Stimulated activated CD4-positive, alpha-beta T cell treated with anti-CD3 and anti-CD28 coated beads, Interleukin-15, amount 100 ng/mL, for 48 hours (primary cell): ENCODE measurements around the gene SGF29.
"Not testable (repeated sequence)": the region's sequence is repeated elsewhere in the genome, so short reads cannot be mapped to it uniquely, and the experiment has no call there.

Experiments used
- DNase-seq, 2 donors: peaks; one replicate each; pipeline ENCODE4 v3.0.0-alpha.2; 2020; ENCODE audit warnings: low read depth in 2 of 2

The SGF29 gene

DNA sequence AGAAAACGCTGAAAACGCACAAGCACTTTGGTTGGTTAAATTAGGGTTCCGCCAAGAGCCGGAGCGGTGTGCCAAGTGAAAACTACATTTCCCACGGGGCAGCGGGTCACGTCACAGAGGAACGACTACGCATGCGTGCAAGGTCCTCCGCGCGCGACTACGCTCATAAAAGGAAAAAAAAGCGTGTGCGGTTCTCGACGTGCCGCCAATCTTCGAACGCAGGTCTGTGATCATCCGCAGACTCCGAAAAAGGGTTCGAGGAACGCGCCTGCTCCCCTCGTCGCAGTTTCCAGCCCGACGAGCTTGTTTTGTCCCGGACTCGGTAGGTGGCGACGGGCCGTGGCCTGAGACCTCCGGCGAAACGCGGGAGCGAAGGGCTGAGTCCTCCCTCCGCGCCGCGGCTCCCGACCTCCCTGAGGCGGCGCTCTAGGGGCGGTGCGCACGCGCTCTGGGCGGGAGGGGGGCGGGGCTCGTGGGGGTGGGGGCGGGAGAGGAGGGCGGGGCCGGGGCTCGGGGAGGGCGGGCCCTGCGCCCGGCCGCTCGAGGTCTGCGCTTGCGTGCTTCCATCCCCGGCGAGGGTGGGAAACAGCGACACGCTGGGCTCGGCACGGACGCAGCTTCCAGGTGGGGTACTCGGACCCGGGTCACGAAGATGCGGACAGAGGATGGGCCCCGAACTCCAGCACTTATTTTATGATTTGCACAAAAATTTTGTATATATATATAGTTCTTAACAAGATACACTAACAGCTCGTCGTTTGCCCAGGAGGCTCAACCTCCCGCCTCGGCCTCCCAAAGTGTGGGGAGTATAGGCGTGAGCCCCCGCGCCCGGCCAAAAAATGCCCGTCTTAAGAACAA, at the start of gene SGF29:
TSS of gene SGF29 (plus strand) at position 145 of the 858 bp plus-strand sequence. CDS start 27,150 bp downstream, outside the sequence.
- peak; percentile 88 to 89 for DNase-seq

DNA sequence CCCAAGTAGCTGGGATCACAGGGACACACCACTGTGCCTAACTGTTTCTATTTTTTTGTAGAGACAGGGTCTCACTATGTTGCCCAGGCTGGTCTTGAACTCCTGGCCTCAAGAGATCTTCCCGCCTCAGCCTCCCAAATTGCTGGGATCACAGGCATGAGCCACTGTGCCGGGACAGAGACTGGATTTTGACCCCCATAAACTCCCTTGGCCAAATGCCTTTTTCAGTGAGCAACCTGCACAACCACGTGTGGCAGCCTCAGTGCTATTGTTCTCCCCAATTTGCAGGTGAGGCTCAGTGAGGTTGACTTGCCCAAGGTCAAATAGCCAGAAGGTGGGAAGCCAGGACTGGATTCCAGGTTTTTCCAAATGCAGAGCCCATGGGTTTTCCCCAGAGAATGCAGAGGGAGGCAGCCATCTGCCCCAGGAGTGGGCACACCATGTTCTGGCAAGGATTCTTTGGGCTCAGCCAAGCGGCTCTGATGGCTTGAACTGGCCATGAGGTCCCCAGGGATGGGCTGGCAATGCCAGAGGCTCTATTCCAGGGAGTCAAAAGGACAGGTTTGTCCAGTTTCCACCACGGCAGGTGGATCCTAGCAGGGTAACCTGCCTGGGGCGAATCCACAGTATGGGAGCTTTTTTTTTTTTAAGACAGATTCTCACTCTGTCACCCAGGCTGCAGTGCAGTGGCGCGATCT, 48.9 kb upstream of the SGF29 start:
- DNase-seq, result no peak

DNA sequence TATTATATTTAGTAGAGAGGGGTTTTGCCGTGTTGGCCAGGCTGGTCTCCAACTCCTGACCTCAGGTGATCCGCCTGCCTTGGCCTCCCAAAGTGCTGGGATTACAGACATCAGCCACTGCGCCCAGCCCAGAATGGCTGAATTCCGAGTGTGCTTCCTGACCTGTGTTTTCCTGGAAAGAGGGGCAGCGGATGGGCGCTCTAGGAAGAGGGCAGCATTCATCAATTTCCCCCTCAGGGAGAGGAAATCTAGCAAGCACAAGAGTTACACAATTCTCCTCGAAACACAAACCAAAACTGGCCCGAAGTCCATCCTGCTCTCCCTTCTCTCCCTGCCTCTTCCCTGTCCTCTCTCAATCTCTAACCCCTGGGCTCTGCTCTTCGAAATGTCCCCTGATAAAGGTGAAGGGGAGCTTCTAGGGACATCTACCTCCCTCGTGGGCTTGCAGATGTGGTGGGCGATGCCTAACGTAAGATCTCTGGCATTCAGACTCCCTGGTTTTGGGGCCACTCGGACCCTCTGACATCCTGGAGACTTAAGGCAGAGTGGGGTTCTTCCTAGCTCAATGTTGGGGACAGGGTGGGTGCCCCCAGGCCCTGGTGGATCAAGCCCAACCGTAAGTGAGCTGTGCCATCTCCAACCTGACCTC, 48.1 kb upstream of the SGF29 start:
- no peak for DNase-seq

DNA sequence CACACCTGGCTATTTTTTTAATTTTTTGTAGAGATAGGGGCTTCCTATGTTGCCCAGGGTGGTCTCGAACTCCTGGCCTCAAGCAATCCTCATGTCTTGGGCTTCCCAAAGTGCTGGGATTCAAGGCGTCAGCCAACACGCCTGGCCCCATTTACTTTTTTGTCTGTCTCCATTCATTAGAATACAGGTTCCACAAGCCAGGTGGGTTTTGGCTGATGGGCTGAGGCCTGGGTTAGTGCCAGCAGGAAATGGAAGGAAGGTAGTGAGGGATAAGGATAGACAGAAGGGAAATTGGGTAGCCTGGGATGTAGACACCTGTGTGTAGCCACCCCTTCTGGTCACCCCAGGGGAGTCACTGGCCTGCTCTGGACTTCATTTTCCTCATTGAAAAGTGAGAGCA, 42.7 kb upstream of the SGF29 start:
- DNase-seq, result no peak

- DNase-seq, result no peak
Observed at GRCh38 chr16:28511801-28512789, 41.6 kb upstream of the SGF29 start.

- no peak for DNase-seq
Observed at GRCh38 chr16:28513484-28514181, 40.1 kb upstream of the SGF29 start.

DNA sequence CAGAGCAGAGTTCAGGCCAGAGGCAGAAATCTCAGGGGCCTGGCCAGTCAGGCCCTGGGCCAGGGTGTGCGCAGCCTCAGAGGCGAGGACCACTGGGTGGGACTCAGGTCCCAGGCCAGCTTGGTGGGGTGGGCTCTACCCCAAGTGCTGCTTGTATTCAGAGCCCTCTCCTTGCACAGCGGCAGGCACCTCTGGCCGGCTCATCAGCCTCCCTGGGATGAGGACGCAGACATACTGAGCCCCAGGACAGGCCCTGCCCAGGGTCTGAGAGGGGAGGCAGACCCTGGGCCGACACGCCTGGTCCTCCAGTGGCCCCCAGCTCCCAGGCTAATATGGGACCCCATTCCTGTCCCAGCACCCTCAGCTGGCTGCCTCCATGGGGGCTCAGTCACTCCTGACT, 39.5 kb upstream of the SGF29 start:
- no peak for DNase-seq

DNA sequence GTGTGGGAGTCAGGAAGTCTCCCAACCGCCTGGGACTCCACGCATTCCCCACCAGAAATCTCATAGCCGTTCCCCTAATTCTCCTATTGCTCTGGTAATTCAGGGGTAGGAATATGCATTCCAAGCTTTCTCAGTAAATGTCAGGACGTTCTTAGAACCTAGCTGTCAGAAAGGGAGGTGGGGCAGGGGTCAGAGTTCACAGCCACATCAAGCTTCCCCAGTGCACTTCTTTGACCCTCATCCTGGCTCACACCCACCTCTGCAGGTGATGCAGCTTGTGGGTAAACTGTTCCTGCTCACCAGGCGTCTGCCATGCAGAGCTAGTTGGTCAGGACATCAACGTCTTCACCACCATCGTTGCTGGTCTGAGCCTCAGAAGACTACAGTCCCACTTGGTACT, 33.0 kb upstream of the SGF29 start:
- DNase-seq, result no peak

GRCh38 chr16:28521436-28521835, 32.3 kb upstream of the SGF29 start:
- DNase-seq, result no peak

DNA sequence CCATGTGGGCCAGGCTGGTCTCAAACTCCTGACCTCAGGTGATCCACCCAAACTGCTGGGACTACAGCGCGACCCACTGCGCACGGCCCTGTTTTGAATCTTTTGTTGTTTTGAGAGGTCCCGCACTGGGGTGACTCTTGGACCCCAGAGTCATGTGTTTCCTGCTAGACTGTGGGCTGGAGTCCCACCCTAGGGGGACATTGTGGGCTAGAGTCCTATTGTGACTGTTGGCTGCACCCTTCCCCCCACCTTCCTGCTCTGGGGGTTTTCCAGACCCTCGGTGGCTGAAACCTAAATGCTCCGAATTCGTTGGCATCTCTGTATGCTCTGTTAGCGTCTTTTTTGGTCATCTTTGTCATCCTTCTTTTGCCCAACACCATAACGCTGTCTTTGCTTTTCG, 30.9 kb upstream of the SGF29 start:
- no peak for DNase-seq

DNA sequence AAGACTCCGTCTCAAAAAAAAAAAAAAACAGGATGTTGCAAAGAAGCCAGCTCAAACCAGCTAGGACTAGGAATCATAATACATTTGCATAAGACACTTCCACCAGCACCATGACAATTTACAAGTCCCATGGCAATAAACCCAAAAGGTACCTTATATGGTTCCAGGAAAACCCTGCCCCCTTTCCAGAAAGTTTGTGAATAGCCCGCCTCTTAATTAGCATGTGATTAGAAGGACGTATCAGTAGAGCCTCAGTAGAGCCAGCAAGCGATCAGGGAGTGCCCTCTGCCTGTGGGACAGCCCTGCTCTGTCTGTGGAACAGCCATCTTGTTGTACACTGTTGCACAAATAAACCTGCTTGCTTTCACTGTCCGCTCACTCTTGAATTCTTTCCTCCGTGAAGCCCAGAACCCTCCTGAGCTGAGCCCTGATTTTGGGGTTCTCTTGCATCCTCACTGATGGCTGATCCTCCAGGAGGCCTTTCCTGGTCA, 29.0 kb upstream of the SGF29 start:
- DNase-seq, result no peak

DNA sequence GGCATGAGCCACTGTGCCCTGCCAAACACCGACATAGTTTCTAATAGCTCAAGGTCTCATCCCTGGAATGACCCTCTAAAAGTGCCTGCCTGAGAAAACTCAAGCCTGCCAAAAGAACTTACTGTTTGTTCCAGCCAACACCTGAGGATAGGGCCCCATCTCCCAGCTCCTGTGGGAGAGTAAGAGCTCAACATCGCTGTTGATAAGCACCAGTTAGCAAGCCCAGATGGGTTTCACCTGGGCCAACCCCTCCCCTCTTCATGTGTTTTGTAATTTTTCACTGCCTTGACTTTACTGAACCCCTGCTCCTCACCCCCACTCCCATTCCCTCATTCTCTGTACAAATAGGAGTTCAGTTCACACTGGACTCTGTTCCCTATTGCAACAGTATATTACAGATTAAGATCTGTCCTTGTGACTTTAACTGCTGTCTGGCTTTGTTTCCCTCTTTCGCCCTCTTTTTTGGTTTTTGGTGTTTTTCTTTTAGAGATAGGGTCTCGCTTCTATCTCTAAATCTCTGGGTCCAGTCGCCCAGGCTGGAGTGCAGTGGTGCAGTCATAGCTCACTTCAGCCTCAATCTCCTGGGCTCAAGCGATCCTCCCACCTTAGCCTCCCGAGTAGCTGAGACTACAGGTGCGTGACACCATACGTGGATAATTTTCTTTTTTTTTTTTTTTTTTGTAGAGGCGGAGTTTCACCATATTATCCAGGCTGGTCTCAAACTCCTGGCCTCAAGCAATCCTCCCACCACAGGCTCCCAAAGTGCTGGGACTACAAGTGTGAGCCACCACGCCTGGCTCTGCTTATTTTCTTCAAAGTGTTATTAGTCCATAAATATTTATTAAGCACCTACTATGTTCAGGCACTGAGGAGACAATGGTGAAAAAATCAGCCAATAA, 27.3 kb upstream of the SGF29 start:
- DNase-seq, result no peak

DNA sequence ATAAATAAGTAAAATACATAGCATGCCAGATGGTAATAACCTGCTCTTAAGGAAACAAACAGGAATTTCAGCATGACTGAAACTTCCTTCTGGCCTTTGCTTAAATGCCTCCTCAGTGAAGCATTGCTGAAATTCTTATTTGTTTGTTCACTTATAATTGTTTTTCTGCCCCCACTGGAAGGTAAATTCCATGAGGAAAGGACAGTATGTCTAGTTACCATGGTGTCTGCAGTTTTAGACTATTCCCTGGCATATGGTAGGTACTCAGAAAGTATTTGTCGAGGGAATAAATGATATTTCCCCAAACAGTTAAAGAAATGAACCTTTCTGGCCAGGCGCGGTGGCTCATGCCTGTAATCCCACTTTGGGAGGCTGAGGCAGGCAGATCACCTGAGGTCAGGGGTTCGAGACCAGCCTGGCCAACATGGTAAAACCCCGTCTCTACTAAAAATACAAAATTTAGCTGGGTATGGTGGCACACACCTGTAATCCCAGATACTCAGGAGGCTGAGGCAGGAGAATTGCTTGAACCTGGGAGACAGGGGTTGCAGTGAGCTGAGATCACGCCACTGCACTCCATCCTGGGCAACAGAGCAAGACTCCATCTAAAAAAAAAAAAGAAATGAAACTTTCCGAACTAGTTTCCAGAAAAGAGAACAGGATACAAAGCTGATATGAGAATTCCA, 26.5 kb upstream of the SGF29 start:
- not testable (repeated sequence) for DNase-seq

- DNase-seq, result no peak
Observed at GRCh38 chr16:28527985-28528384, 25.7 kb upstream of the SGF29 start.

DNA sequence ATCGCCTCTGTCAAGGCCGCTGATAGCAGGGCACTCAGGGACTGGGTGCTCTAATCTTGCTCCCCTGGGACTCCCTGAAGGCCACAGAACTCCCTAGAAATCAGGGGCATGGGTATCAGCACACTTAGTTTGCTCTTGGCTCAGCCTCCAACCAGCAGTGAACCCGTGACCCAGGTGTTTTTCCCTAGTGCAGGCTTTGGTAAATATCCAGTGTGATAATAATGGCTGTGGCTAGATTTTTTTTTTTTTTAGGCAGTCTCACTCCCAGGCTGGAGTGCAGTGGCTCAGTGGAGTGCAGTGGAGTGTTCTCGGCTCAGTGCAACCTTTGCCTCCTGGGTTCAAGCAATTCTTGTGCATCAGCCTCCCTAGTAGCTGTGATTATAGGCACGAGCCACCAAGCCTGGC, 25.3 kb upstream of the SGF29 start:
- no peak for DNase-seq

GRCh38 chr16:28529124-28529523, 24.6 kb upstream of the SGF29 start:
- no peak for DNase-seq

GRCh38 chr16:28531777-28532744, 21.7 kb upstream of the SGF29 start:
- no peak for DNase-seq
